Measurements from ENCODE around the gene CHDH.

GRCh38 chr3:53842436-53843194 is 3.6 kb downstream of the CHDH start:
- TF ChIP-seq, protein P1, sequence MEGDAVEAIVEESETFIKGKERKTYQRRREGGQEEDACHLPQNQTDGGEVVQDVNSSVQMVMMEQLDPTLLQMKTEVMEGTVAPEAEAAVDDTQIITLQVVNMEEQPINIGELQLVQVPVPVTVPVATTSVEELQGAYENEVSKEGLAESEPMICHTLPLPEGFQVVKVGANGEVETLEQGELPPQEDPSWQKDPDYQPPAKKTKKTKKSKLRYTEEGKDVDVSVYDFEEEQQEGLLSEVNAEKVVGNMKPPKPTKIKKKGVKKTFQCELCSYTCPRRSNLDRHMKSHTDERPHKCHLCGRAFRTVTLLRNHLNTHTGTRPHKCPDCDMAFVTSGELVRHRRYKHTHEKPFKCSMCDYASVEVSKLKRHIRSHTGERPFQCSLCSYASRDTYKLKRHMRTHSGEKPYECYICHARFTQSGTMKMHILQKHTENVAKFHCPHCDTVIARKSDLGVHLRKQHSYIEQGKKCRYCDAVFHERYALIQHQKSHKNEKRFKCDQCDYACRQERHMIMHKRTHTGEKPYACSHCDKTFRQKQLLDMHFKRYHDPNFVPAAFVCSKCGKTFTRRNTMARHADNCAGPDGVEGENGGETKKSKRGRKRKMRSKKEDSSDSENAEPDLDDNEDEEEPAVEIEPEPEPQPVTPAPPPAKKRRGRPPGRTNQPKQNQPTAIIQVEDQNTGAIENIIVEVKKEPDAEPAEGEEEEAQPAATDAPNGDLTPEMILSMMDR (IDR thresholded peaks at IDR 0.05), result no peak
- TF ChIP-seq EZH2 (IDR thresholded peaks at IDR 0.05; ENCODE audit: borderline replicate concordance, insufficient read depth, low read depth, low read length, poor library complexity, severe bottlenecking), result no peak

All from B cell (primary cell).